Measurements from ENCODE around the gene SESN3.

- TF ChIP-seq ZNF133 (tag by site-specific recombination; IDR thresholded peaks at IDR 0.05) (no peak), ZNF585B (tag by site-specific recombination; IDR thresholded peaks at IDR 0.05) (no peak), ZNF24 (tag by site-specific recombination; IDR thresholded peaks at IDR 0.05) (no peak), SETDB1 (IDR thresholded peaks at IDR 0.05; ENCODE audit: insufficient read length, low read length) (no peak), KLF10 (tag by site-specific recombination; IDR thresholded peaks at IDR 0.05) (no peak), REST (tag by site-specific recombination; IDR thresholded peaks at IDR 0.05) (no peak), CTCF (tag by site-specific recombination; IDR thresholded peaks at IDR 0.05) (no peak), ZBTB48 (tag by site-specific recombination; IDR thresholded peaks at IDR 0.05) (no peak)
Measured at GRCh38 chr11:95153857-95154246, 77.2 kb downstream of the SESN3 start.

Data from HEK293 (cell line).